Liver (tissue), 9 donors: Measurements from ENCODE around the gene IL3. TPM values are rescaled to one million over a fixed set of nuclear protein-coding genes. Genes with fewer than 3 reads are reported as not detected.

ENCODE experiments used
- DNase-seq: peaks from one replicate; pipeline ENCODE4 v3.0.0-alpha.2; 2017; ENCODE audit warnings: low spot score
- H3K27ac ChIP-seq, 2 donors: one replicate each; pipeline ENCODE4 v1.7.0; 2013; ENCODE audit warnings: inconsistent platforms in 2 of 2, low read length in 2 of 2, control low read depth in 1 of 2, low read depth in 1 of 2, mild to moderate bottlenecking in 1 of 2
- H3K27me3 ChIP-seq, 4 donors: one replicate each; pipeline versions ENCODE4 v1.6.1 to v1.7.0; 2013; ENCODE audit warnings: low read length in 3 of 4, inconsistent platforms in 1 of 4, mild to moderate bottlenecking in 1 of 4, moderate library complexity in 1 of 4; ENCODE audit not compliant: control insufficient read depth in 4 of 4, insufficient read depth in 4 of 4
- H3K36me3 ChIP-seq, 4 donors: one replicate each; pipeline versions ENCODE4 v1.6.1 to v1.7.0; 2013; ENCODE audit warnings: low read length in 3 of 4, mild to moderate bottlenecking in 3 of 4, low read depth in 1 of 4, moderate library complexity in 1 of 4; ENCODE audit not compliant: control insufficient read depth in 4 of 4, insufficient read depth in 3 of 4
- H3K4me1 ChIP-seq, 4 donors: one replicate each; pipeline versions ENCODE4 v1.6.1 to v1.7.0; 2013; ENCODE audit warnings: low read length in 3 of 4, mild to moderate bottlenecking in 3 of 4, moderate library complexity in 1 of 4; ENCODE audit not compliant: control insufficient read depth in 4 of 4, insufficient read depth in 4 of 4
- H3K4me3 ChIP-seq, 3 donors: one replicate each; pipeline versions ENCODE4 v1.6.1 to v1.7.0; 2013; ENCODE audit warnings: low read length in 3 of 3, control low read depth in 1 of 3, low read depth in 1 of 3, mild to moderate bottlenecking in 1 of 3
- H3K9ac ChIP-seq, 2 donors: one replicate each; pipeline ENCODE4 v1.7.0; 2013; ENCODE audit warnings: low read length in 2 of 2, mild to moderate bottlenecking in 2 of 2, moderate library complexity in 2 of 2, control low read depth in 1 of 2, low read depth in 1 of 2
- H3K9me3 ChIP-seq, 4 donors: one replicate each; pipeline versions ENCODE4 v1.6.1 to v1.7.0; 2013; ENCODE audit warnings: low read length in 3 of 4; ENCODE audit not compliant: control insufficient read depth in 4 of 4
- EGR1 ChIP-seq, 2 donors: IDR thresholded peaks; 2 replicates each; pipeline ENCODE4 v1.6.1; 2016 to 2018; ENCODE audit warnings: antibody characterized with exemption in 2 of 2, low read depth in 2 of 2
- FOXA1 ChIP-seq: IDR thresholded peaks from 2 replicates; pipeline ENCODE4 v1.6.1; 2016; ENCODE audit warnings: antibody characterized with exemption
- FOXA2 ChIP-seq: IDR thresholded peaks from 2 replicates; pipeline ENCODE4 v1.6.1; 2016; ENCODE audit warnings: antibody characterized with exemption
- GABPA ChIP-seq, 2 donors: IDR thresholded peaks in 1 of 2; conservative IDR thresholded peaks in 1 of 2; 2 replicates each; pipeline ENCODE4 v1.6.1; 2016; ENCODE audit warnings: antibody characterized with exemption in 2 of 2, mild to moderate bottlenecking in 1 of 2, moderate library complexity in 1 of 2
- HNF4A ChIP-seq, 2 donors: conservative IDR thresholded peaks; 2 replicates each; pipeline ENCODE4 v1.6.1; 2016; ENCODE audit warnings: antibody characterized with exemption in 2 of 2, mild to moderate bottlenecking in 2 of 2
- HNF4G ChIP-seq: IDR thresholded peaks from 2 replicates; pipeline ENCODE4 v1.6.1; 2016; ENCODE audit warnings: antibody characterized with exemption
- JUND ChIP-seq, 2 donors: IDR thresholded peaks; 2 replicates each; pipeline ENCODE4 v1.6.1; 2016; ENCODE audit warnings: antibody characterized with exemption in 2 of 2
- NR2F2 ChIP-seq: IDR thresholded peaks from 2 replicates; pipeline ENCODE4 v1.6.1; 2016; ENCODE audit warnings: antibody characterized with exemption
- RAD21 ChIP-seq, 2 donors: IDR thresholded peaks; 2 replicates each; pipeline ENCODE4 v1.6.1; 2016; ENCODE audit warnings: antibody characterized with exemption in 2 of 2, mild to moderate bottlenecking in 2 of 2
- RXRA ChIP-seq, 2 donors: IDR thresholded peaks; 2 replicates each; pipeline ENCODE4 v1.6.1; 2017 to 2018; ENCODE audit warnings: antibody characterized with exemption in 2 of 2, mild to moderate bottlenecking in 1 of 2
- SP1 ChIP-seq: IDR thresholded peaks from 2 replicates; pipeline ENCODE4 v1.6.1; 2018; ENCODE audit warnings: antibody characterized with exemption, mild to moderate bottlenecking
- TAF1 ChIP-seq: conservative IDR thresholded peaks from 2 replicates; pipeline ENCODE4 v1.6.1; 2016; ENCODE audit warnings: antibody characterized with exemption, mild to moderate bottlenecking
- YY1 ChIP-seq: IDR thresholded peaks from 2 replicates; pipeline ENCODE4 v1.6.1; 2016; ENCODE audit warnings: antibody characterized with exemption, mild to moderate bottlenecking
- WGBS: extraction: QIAGEN DNeasy Blood & Tissue Kit; methylation state at CpG from one replicate; pipeline ENCODE4 v1.1.7; 2013; 5-methylcytosine and 5-hydroxymethylcytosine counted together
- polyA plus RNA-seq, 2 donors: library from polyadenylated mRNA; stranded (reverse) in 1 of 2; unstranded in 1 of 2; fragments of 200-250 nt in 1 of 2; fragments of >200 nt in 1 of 2; fragmentation: Nextera tagmentation in 1 of 2; extraction: Ambion mirVana in 1 of 2; gene quantifications; one replicate each; pipeline versions ENCODE4 v1.2.1 to v1.2.3, GENCODE V29; 2013 to 2015
- total RNA-seq, 2 donors: library from RNA; depleted of rRNA; stranded (reverse); fragments of >200 nt; gene quantifications; one replicate each; pipeline ENCODE4 v1.2.3, GENCODE V29; 2014
- TF ChIP-seq, protein P1 (sequence below): IDR thresholded peaks from 2 replicates; pipeline ENCODE4 v1.6.1; 2016; ENCODE audit warnings: antibody characterized with exemption
- TF ChIP-seq, protein P2 (sequence below): IDR thresholded peaks from 2 replicates; pipeline ENCODE4 v1.6.1; 2016; ENCODE audit warnings: antibody characterized with exemption, mild to moderate bottlenecking
- TF ChIP-seq, protein P3 (sequence below): IDR thresholded peaks from 2 replicates; pipeline ENCODE4 v1.6.1; 2016; ENCODE audit warnings: antibody characterized with exemption
- TF ChIP-seq, protein P4 (sequence below): IDR thresholded peaks from 2 replicates; pipeline ENCODE4 v1.6.1; 2016; ENCODE audit warnings: antibody characterized with exemption
- TF ChIP-seq, protein P5 (sequence below): fragments of 150-350 bp; IDR thresholded peaks from 2 replicates; pipeline ENCODE4 v1.5.1; 2017; ENCODE audit warnings: improper control_type of control experiment, low read depth, low read length; ENCODE audit not compliant: missing input control
- donor health status: healthy.
- donor health status: healthy.
- donor health status: healthy.
- donor health status: healthy.
- donor health status: healthy.

Gene IL3
- total and polyA plus RNA-seq, 4 donors = not detected

DNA sequence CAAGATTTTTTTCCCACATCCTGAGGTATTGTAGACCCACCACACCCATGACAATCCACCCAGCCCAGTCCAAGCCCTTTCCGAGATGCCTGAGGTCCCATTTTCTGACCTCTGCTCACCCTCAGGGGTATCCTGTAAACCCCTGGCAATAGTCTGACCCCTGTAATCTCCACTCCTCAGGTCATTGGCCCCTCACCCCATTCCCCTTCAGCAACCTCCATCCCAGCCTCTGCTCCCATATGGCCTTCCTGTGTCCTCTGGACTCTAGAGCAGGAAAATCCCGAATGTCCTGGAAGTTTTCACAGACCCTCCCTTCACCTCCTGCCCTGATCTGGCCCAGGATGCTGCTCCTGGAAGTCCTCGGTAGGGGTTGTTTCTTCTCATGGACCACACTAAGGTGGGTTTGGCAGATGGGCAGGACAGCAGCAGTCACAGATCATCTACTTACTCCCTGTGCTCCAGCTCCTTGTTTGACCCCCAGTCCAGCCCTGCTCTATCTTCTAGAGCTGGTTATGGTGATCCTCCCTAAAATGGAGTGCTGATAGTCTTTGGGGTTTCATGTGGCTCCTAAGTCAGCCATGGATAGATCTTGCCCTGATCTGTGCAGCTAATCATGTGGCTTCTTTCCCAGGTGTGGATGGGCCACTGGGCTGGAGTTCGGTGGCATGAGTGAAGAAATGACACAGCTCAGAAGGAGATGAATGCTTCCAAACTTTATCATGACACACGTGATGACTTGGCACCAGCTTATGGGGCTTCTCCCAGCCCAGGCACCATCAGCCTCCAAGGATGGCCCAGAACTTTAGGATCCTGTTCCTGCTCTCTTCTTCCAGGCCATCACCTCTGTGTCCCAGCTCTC is 37.0 kb upstream of the IL3 start:
- H3K9ac ChIP-seq = no peak overlapping the region
- no peaks in the 10 kb centered on the region for H3K36me3 ChIP-seq
- 71% methylated on average over 5 of the region's 5 CpGs for WGBS
- no peaks in the 10 kb centered on the region for H3K4me1 ChIP-seq
- no peaks in the 10 kb centered on the region for H3K9me3 ChIP-seq
- DNase-seq = no peak
- H3K27me3 ChIP-seq = no peaks in the 10 kb centered on the region
- TF ChIP-seq SP1 (no peak), TAF1 (no peak), GABPA (IDR thresholded peaks at IDR 0.05 in 1 of 2, conservative IDR thresholded peaks at IDR 0.05 in 1 of 2) (no peak), JUND (IDR thresholded peaks at IDR 0.05) (no peak), HNF4G (no peak), EGR1 (IDR thresholded peaks at IDR 0.05; ENCODE audit: low read depth in 2 of 2) (no peak), FOXA2 (no peak), YY1 (no peak), RAD21 (IDR thresholded peaks at IDR 0.05) (no peak), HNF4A (conservative IDR thresholded peaks at IDR 0.05) (no peak), FOXA1 (no peak), RXRA (IDR thresholded peaks at IDR 0.05) (no peak), NR2F2 (no peak)
- TF ChIP-seq, protein P1, sequence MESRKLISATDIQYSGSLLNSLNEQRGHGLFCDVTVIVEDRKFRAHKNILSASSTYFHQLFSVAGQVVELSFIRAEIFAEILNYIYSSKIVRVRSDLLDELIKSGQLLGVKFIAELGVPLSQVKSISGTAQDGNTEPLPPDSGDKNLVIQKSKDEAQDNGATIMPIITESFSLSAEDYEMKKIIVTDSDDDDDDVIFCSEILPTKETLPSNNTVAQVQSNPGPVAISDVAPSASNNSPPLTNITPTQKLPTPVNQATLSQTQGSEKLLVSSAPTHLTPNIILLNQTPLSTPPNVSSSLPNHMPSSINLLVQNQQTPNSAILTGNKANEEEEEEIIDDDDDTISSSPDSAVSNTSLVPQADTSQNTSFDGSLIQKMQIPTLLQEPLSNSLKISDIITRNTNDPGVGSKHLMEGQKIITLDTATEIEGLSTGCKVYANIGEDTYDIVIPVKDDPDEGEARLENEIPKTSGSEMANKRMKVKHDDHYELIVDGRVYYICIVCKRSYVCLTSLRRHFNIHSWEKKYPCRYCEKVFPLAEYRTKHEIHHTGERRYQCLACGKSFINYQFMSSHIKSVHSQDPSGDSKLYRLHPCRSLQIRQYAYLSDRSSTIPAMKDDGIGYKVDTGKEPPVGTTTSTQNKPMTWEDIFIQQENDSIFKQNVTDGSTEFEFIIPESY = no peak
- TF ChIP-seq, protein P2, sequence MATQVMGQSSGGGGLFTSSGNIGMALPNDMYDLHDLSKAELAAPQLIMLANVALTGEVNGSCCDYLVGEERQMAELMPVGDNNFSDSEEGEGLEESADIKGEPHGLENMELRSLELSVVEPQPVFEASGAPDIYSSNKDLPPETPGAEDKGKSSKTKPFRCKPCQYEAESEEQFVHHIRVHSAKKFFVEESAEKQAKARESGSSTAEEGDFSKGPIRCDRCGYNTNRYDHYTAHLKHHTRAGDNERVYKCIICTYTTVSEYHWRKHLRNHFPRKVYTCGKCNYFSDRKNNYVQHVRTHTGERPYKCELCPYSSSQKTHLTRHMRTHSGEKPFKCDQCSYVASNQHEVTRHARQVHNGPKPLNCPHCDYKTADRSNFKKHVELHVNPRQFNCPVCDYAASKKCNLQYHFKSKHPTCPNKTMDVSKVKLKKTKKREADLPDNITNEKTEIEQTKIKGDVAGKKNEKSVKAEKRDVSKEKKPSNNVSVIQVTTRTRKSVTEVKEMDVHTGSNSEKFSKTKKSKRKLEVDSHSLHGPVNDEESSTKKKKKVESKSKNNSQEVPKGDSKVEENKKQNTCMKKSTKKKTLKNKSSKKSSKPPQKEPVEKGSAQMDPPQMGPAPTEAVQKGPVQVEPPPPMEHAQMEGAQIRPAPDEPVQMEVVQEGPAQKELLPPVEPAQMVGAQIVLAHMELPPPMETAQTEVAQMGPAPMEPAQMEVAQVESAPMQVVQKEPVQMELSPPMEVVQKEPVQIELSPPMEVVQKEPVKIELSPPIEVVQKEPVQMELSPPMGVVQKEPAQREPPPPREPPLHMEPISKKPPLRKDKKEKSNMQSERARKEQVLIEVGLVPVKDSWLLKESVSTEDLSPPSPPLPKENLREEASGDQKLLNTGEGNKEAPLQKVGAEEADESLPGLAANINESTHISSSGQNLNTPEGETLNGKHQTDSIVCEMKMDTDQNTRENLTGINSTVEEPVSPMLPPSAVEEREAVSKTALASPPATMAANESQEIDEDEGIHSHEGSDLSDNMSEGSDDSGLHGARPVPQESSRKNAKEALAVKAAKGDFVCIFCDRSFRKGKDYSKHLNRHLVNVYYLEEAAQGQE = no peak
- TF ChIP-seq, protein P3, sequence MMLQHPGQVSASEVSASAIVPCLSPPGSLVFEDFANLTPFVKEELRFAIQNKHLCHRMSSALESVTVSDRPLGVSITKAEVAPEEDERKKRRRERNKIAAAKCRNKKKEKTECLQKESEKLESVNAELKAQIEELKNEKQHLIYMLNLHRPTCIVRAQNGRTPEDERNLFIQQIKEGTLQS = no peak
- TF ChIP-seq, protein P4, sequence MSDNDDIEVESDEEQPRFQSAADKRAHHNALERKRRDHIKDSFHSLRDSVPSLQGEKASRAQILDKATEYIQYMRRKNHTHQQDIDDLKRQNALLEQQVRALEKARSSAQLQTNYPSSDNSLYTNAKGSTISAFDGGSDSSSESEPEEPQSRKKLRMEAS = no peak
- TF ChIP-seq, protein P5, sequence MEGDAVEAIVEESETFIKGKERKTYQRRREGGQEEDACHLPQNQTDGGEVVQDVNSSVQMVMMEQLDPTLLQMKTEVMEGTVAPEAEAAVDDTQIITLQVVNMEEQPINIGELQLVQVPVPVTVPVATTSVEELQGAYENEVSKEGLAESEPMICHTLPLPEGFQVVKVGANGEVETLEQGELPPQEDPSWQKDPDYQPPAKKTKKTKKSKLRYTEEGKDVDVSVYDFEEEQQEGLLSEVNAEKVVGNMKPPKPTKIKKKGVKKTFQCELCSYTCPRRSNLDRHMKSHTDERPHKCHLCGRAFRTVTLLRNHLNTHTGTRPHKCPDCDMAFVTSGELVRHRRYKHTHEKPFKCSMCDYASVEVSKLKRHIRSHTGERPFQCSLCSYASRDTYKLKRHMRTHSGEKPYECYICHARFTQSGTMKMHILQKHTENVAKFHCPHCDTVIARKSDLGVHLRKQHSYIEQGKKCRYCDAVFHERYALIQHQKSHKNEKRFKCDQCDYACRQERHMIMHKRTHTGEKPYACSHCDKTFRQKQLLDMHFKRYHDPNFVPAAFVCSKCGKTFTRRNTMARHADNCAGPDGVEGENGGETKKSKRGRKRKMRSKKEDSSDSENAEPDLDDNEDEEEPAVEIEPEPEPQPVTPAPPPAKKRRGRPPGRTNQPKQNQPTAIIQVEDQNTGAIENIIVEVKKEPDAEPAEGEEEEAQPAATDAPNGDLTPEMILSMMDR = no peak
- H3K27ac ChIP-seq = no peak overlapping the region
- no peak overlapping the region for H3K4me3 ChIP-seq
